H9 (cell line): ENCODE results near the gene SYNE2. TPM values are rescaled to one million over a fixed set of nuclear protein-coding genes. Genes with fewer than 3 reads are reported as not detected.

Experiments used
- DNase-seq: peaks from one replicate; pipeline ENCODE4 v3.0.0-alpha.2; 2017
- H2AFZ ChIP-seq: one replicate; pipeline ENCODE4 v1.6.1; 2013; ENCODE audit warnings: mild to moderate bottlenecking, low read length, control low read depth, moderate library complexity
- H2AK5ac ChIP-seq: 2 replicates; pipeline ENCODE4 v1.6.1; 2013; ENCODE audit warnings: low read length, control low read depth, mixed read lengths; ENCODE audit not compliant: insufficient read length
- H2BK120ac ChIP-seq: one replicate; pipeline ENCODE4 v1.6.1; 2013; ENCODE audit warnings: low read depth, mild to moderate bottlenecking, low read length, control low read depth, inconsistent platforms; ENCODE audit not compliant: poor library complexity, severe bottlenecking
- H2BK12ac ChIP-seq: 2 replicates; pipeline ENCODE4 v1.6.1; 2013; ENCODE audit warnings: low read length, control low read depth, mixed read lengths, low read depth; ENCODE audit not compliant: insufficient read length
- H2BK15ac ChIP-seq: 2 replicates; pipeline ENCODE4 v1.6.1; 2013; ENCODE audit warnings: low read depth, low read length, control low read depth
- H2BK20ac ChIP-seq: one replicate; pipeline ENCODE4 v1.6.1; 2013; ENCODE audit warnings: low read depth, mild to moderate bottlenecking, low read length, control low read depth, inconsistent platforms; ENCODE audit not compliant: poor library complexity, severe bottlenecking
- H2BK5ac ChIP-seq: 2 replicates; pipeline ENCODE4 v1.6.1; 2013; ENCODE audit warnings: low read length, control low read depth, mixed read lengths; ENCODE audit not compliant: insufficient read length
- H3K14ac ChIP-seq: 2 replicates; pipeline ENCODE4 v1.6.1; 2013; ENCODE audit warnings: low read length, control low read depth; ENCODE audit not compliant: insufficient read depth
- H3K18ac ChIP-seq: 2 replicates; pipeline ENCODE4 v1.6.1; 2013; ENCODE audit warnings: low read depth, mild to moderate bottlenecking, mixed read lengths, low read length, control low read depth; ENCODE audit not compliant: insufficient read length
- H3K23ac ChIP-seq: 2 replicates; pipeline ENCODE4 v1.6.1; 2013; ENCODE audit warnings: low read length, control low read depth, mixed read lengths, low read depth; ENCODE audit not compliant: insufficient read length
- H3K23me2 ChIP-seq: 2 replicates; pipeline ENCODE4 v1.6.1; 2013; ENCODE audit warnings: low read depth, mild to moderate bottlenecking, mixed read lengths, low read length, control low read depth; ENCODE audit not compliant: insufficient read length, poor library complexity, severe bottlenecking
- H3K27ac ChIP-seq: 2 replicates; pipeline ENCODE4 v1.5.1; 2013; ENCODE audit warnings: low read length, control low read depth, mixed read lengths, low read depth; ENCODE audit not compliant: insufficient read length
- H3K27me3 ChIP-seq: 2 replicates; pipeline ENCODE4 v1.6.1; 2013; ENCODE audit warnings: low read length, control low read depth, inconsistent platforms; ENCODE audit not compliant: insufficient read depth
- H3K4ac ChIP-seq: 2 replicates; pipeline ENCODE4 v1.6.1; 2013; ENCODE audit warnings: low read depth, mild to moderate bottlenecking, control low read depth, inconsistent platforms, low read length, moderate library complexity
- H3K4me1 ChIP-seq: 2 replicates; pipeline ENCODE4 v1.6.1; 2013; ENCODE audit warnings: low read length, control low read depth, inconsistent platforms; ENCODE audit not compliant: insufficient read depth
- H3K4me2 ChIP-seq: 2 replicates; pipeline ENCODE4 v1.6.1; 2013; ENCODE audit warnings: low read length, control low read depth, mixed read lengths; ENCODE audit not compliant: insufficient read length, insufficient read depth
- H3K56ac ChIP-seq: 2 replicates; pipeline ENCODE4 v1.6.1; 2013; ENCODE audit warnings: low read depth, mild to moderate bottlenecking, mixed read lengths, low read length, control low read depth; ENCODE audit not compliant: insufficient read length
- H3K79me1 ChIP-seq: 2 replicates; pipeline ENCODE4 v1.6.1; 2013; ENCODE audit warnings: low read depth, mild to moderate bottlenecking, moderate library complexity, low read length, control low read depth, inconsistent platforms; ENCODE audit not compliant: insufficient read depth, poor library complexity, severe bottlenecking
- H3K79me2 ChIP-seq: 2 replicates; pipeline ENCODE4 v1.6.1; 2013; ENCODE audit warnings: low read length, control low read depth, inconsistent platforms; ENCODE audit not compliant: insufficient read depth
- H3K9ac ChIP-seq: 2 replicates; pipeline ENCODE4 v1.6.1; 2013; ENCODE audit warnings: low read length, control low read depth, mixed read lengths; ENCODE audit not compliant: insufficient read length; ENCODE audit errors: extremely low read depth
- H3K9me3 ChIP-seq: one replicate; pipeline ENCODE4 v1.6.1; 2013; ENCODE audit warnings: low read depth, low read length, inconsistent platforms; ENCODE audit not compliant: control insufficient read depth
- H3T11ph ChIP-seq: one replicate; pipeline ENCODE4 v1.6.1; 2013; ENCODE audit warnings: mild to moderate bottlenecking, low read length, control low read depth, inconsistent platforms
- H4K20me1 ChIP-seq: one replicate; pipeline ENCODE4 v1.6.1; 2013; ENCODE audit not compliant: control insufficient read depth, insufficient read length, insufficient read depth
- H4K5ac ChIP-seq: 2 replicates; pipeline ENCODE4 v1.6.1; 2013; ENCODE audit warnings: low read depth, mild to moderate bottlenecking, mixed read lengths, low read length, control low read depth; ENCODE audit not compliant: insufficient read length
- H4K8ac ChIP-seq: replicated peaks from 2 replicates; pipeline ENCODE4 v1.6.1; 2013; ENCODE audit warnings: low read length, control low read depth, mixed read lengths, low read depth; ENCODE audit not compliant: insufficient read length
- H4K91ac ChIP-seq: 2 replicates; pipeline ENCODE4 v1.6.1; 2013; ENCODE audit warnings: low read depth, mild to moderate bottlenecking, moderate library complexity, mixed read lengths, low read length, control low read depth; ENCODE audit not compliant: insufficient read length
- H3K27ac Mint-ChIP-seq, 3 experiments: 2 replicates in 2 of 3; 3 replicates in 1 of 3; pipeline ENCODE4 v1.8.0; 2020 to 2021; ENCODE audit warnings: mixed read lengths in 3 of 3, mild to moderate bottlenecking in 1 of 3, moderate library complexity in 1 of 3
- H3K27me3 Mint-ChIP-seq: 2 replicates; pipeline ENCODE4 v1.8.0; 2021; ENCODE audit warnings: low read depth, mild to moderate bottlenecking, moderate library complexity, mixed read lengths
- H3K36me3 Mint-ChIP-seq, 3 experiments: 2 replicates in 2 of 3; 3 replicates in 1 of 3; pipeline ENCODE4 v1.8.0; 2020 to 2021; ENCODE audit warnings: low read depth in 3 of 3, mixed read lengths in 3 of 3; ENCODE audit not compliant: insufficient read depth in 1 of 3
- H3K4me1 Mint-ChIP-seq, 2 experiments: 2 replicates each; pipeline ENCODE4 v1.8.0; 2020; ENCODE audit warnings: mixed read lengths in 2 of 2
- H3K4me3 Mint-ChIP-seq, 2 experiments: 2 replicates in 1 of 2; 3 replicates in 1 of 2; pipeline ENCODE4 v1.8.0; 2020 to 2021; ENCODE audit warnings: mild to moderate bottlenecking in 2 of 2, mixed read lengths in 2 of 2, moderate library complexity in 1 of 2
- H3K9me3 Mint-ChIP-seq, 2 experiments: 2 replicates in 1 of 2; 3 replicates in 1 of 2; pipeline ENCODE4 v1.8.0; 2020; ENCODE audit warnings: mild to moderate bottlenecking in 2 of 2, mixed read lengths in 2 of 2, moderate library complexity in 1 of 2
- WGBS: extraction: QIAGEN DNeasy Blood & Tissue Kit; methylation state at CpG from one replicate; pipeline ENCODE4 v1.1.7; 2013; ENCODE audit warnings: missing lambda C conversion rate, low lambda C conversion rate, mixed read lengths; ENCODE audit not compliant: insufficient read length; ENCODE audit errors: extremely low coverage; 5-methylcytosine and 5-hydroxymethylcytosine counted together
- total RNA-seq: library from RNA; stranded (reverse); gene quantifications from 2 replicates; pipeline ENCODE4 v1.2.1, GENCODE V29; 2021
- TF ChIP-seq, protein P1 (sequence below): fragments of 200-600 bp; sonication (generic); conservative IDR thresholded peaks from 3 replicates; pipeline ENCODE4 v1.8.0; 2021; ENCODE audit warnings: antibody characterized with exemption, mild to moderate bottlenecking

Gene SYNE2
- total RNA-seq, 1 experiment from 2014 or later = 43.3 TPM

DNA sequence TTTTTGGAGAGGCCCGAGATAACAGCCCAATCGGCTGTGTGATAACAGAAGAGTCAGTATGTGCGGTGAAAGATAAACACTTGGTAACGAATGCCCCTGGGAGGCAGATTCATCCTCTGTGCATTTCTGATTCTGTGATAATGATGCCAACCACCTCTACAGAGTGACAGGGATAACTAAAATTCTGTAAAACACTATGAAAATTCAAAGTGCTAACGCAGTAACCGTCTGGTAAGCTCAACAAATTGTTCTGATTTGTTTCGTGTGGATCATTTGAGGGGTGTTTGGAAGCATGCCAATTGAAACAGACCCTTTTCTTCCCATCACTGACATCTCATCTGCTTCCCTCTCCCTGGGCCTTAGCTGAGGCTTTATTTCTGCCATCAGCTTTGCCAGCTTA is 365.0 kb downstream of the SYNE2 start:
- H3K4me2 ChIP-seq = no peak overlapping the region
- no peak overlapping the region for H4K91ac ChIP-seq
- H2BK120ac ChIP-seq = no peak overlapping the region
- H2AK5ac ChIP-seq = no peak overlapping the region
- H3T11ph ChIP-seq = no peak overlapping the region
- no peak overlapping the region for H3K9ac ChIP-seq
- no peaks in the 10 kb centered on the region for H4K20me1 ChIP-seq
- no peak overlapping the region for H3K18ac ChIP-seq
- WGBS = no CpG with 5 or more reads among the region's 7 CpGs
- H3K4ac ChIP-seq = no peak overlapping the region
- H3K36me3 Mint-ChIP-seq = peaks cover 48 to 80% (median 78%) of the 10 kb centered on the region in 3 experiments; a peak in 6 of 7 replicates
- no peak overlapping the region for H2BK20ac ChIP-seq
- no peaks in the 10 kb centered on the region for H3K23me2 ChIP-seq
- TF ChIP-seq, protein P1, sequence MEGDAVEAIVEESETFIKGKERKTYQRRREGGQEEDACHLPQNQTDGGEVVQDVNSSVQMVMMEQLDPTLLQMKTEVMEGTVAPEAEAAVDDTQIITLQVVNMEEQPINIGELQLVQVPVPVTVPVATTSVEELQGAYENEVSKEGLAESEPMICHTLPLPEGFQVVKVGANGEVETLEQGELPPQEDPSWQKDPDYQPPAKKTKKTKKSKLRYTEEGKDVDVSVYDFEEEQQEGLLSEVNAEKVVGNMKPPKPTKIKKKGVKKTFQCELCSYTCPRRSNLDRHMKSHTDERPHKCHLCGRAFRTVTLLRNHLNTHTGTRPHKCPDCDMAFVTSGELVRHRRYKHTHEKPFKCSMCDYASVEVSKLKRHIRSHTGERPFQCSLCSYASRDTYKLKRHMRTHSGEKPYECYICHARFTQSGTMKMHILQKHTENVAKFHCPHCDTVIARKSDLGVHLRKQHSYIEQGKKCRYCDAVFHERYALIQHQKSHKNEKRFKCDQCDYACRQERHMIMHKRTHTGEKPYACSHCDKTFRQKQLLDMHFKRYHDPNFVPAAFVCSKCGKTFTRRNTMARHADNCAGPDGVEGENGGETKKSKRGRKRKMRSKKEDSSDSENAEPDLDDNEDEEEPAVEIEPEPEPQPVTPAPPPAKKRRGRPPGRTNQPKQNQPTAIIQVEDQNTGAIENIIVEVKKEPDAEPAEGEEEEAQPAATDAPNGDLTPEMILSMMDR = no peak
- no peaks in the 10 kb centered on the region for H3K79me2 ChIP-seq
- no peak overlapping the region for H4K5ac ChIP-seq
- H3K23ac ChIP-seq = no peak overlapping the region
- H3K27me3 Mint-ChIP-seq = no peaks in the 10 kb centered on the region; the same call in 1 of the 2 replicates
- H3K4me1 Mint-ChIP-seq = no peaks in the 10 kb centered on the region
- no peaks in the 10 kb centered on the region for H3K4me1 ChIP-seq
- no peak overlapping the region for H2AFZ ChIP-seq
- H3K79me1 ChIP-seq = no peaks in the 10 kb centered on the region
- H2BK5ac ChIP-seq = no peak overlapping the region
- no peak overlapping the region for H3K27ac Mint-ChIP-seq
- no peaks in the 10 kb centered on the region for H3K9me3 Mint-ChIP-seq
- H3K27ac ChIP-seq = no peak overlapping the region
- no peak overlapping the region for H2BK12ac ChIP-seq
- H3K27me3 ChIP-seq = no peaks in the 10 kb centered on the region
- no peak for DNase-seq
- H3K56ac ChIP-seq = no peak overlapping the region
- H3K14ac ChIP-seq = no peak overlapping the region
- no peak overlapping the region for H4K8ac ChIP-seq
- H2BK15ac ChIP-seq = no peak overlapping the region
- no peaks in the 10 kb centered on the region for H3K9me3 ChIP-seq
- no peak overlapping the region for H3K4me3 Mint-ChIP-seq
